RWPE1 (cell line): ENCODE data around the gene USP3.

Experiments
- CTCF ChIA-PET: fragments of 350-600 bp; sonication (Branson Sonifier 250); formaldehyde crosslinking; extraction: SDS; loops from one replicate; lab custom pipeline; 2021; lab: Yijun Ruan, JAX
- POLR2A ChIA-PET: fragments of 400-600 bp; formaldehyde crosslinking; extraction: SDS; loops from one replicate; lab custom pipeline; 2020; ENCODE audit warnings: antibody characterized with exemption; ENCODE audit not compliant: low non-redundant PET; lab: Yijun Ruan, JAX
- DNase-seq: peaks from one replicate; pipeline ENCODE4 v3.0.0; 2012; ENCODE audit warnings: low spot score
- H3K27ac ChIP-seq: fragments of 450-650 bp; 2 replicates; pipeline ENCODE4 v1.5.1; 2017
- TF ChIP-seq, protein P1 (sequence below): fragments of 450-650 bp; conservative IDR thresholded peaks from 2 replicates; pipeline ENCODE4 v1.5.1; 2017; ENCODE audit warnings: low read depth, mild to moderate bottlenecking

The USP3 gene

DNA sequence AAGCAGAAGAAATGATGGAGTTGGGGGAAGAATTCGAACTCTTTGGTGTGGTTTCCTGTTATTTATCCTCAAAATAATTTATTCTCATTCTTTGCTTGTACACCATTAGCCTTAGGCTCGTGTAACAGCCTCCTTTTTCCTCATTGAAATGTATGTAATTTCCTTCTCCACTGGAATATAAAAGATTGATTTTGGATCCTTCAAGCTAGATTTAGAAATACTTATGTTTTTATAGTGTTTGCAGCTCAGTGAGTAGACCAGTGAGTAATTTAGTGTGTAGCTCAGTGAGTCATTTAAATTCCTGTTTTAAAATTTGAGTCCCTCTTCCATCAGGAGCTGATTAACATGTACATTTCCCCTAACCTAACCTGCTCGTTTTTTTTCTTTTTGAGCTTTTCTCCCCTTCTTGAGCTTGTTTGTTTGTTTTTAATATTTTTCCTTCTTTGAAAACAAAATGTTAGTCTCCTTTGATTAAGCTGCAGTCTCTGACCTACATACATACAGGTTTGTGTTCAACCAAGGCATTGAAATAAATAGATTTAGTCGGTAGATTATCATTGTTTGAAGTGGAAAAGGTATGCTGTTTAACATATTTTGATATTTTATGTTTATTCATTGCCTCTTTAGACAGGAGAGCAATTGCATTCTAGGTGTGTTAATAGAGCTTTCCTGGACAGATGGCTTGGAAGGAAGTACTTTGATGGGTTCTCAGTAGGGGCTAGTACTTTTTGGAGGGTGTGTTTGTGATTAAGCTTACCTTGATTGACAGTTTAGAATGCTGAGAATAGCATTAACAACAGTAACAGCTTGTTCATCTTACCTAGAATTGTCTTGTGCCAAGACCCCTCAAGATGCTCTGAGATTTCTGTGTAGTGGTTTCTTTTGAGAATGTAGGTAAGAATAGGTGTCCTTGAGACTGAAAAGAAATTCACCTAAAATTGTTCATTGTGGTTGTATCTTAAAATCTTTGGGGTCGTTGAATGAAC lies 5.9 kb downstream of the USP3 start:
- H3K27ac ChIP-seq, result no peak overlapping the region
- ChIA-PET POLR2A (interaction anchor here (0.6 kb wide), 1 partner anchor 547 kb away, joined by 6 read pairs; no protein-coding TSS in a partner anchor), CTCF (interaction anchor here (0.6 to 1.8 kb wide), 4 partner anchors 14 to 49 kb away, joined by 3 to 6 read pairs (median 4); no protein-coding TSS in a partner anchor)
- TF ChIP-seq, protein P1, sequence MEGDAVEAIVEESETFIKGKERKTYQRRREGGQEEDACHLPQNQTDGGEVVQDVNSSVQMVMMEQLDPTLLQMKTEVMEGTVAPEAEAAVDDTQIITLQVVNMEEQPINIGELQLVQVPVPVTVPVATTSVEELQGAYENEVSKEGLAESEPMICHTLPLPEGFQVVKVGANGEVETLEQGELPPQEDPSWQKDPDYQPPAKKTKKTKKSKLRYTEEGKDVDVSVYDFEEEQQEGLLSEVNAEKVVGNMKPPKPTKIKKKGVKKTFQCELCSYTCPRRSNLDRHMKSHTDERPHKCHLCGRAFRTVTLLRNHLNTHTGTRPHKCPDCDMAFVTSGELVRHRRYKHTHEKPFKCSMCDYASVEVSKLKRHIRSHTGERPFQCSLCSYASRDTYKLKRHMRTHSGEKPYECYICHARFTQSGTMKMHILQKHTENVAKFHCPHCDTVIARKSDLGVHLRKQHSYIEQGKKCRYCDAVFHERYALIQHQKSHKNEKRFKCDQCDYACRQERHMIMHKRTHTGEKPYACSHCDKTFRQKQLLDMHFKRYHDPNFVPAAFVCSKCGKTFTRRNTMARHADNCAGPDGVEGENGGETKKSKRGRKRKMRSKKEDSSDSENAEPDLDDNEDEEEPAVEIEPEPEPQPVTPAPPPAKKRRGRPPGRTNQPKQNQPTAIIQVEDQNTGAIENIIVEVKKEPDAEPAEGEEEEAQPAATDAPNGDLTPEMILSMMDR, result no peak
- DNase-seq, result no peak

- H3K27ac ChIP-seq, result no peak overlapping the region
- DNase-seq, result no peak
- ChIA-PET CTCF (no interaction called here), POLR2A (no interaction called here)
- TF ChIP-seq, protein P1, result no peak
These were observed 7.8 kb downstream of the USP3 start for GRCh38 chr15:63512148-63512547.

- CTCF ChIA-PET, result interaction anchor here (0.6 kb wide), 1 partner anchor 44 kb away, joined by 4 read pairs; no protein-coding TSS in a partner anchor
- POLR2A ChIA-PET, result no interaction called here
- no peak for DNase-seq
- TF ChIP-seq, protein P1, result no peak
- H3K27ac ChIP-seq, result peak overlapping the region; percentile 35
These were observed 8.9 kb downstream of the USP3 start for GRCh38 chr15:63513271-63513670.

DNA sequence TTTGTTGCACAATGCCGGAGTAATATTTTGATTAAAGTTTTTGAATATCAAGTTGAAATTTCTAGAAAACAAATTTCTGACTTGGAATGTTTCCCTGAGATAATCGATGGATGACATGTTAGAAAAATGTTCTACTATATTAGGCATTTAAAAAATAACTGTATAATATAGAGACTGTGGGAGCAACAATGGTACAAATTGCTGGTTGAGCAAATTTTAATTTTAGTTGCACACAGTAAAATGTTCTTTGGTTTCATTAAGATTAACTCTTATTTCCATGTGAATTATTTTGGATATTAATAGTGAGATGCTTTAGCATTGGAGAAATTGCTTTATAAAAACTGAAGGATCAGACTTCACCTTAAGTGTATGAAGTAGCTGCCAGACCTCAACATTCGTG lies 9.3 kb downstream of the USP3 start:
- H3K27ac ChIP-seq, result no peak overlapping the region
- no peak for DNase-seq
- CTCF ChIA-PET, result interaction anchor here (0.6 kb wide), 1 partner anchor 45 kb away, joined by 4 read pairs; no protein-coding TSS in a partner anchor
- POLR2A ChIA-PET, result no interaction called here
- TF ChIP-seq, protein P1, result no peak

GRCh38 chr15:63514531-63514943 lies 10.1 kb downstream of the USP3 start:
- TF ChIP-seq, protein P1, result no peak
- peak; percentile 68 for DNase-seq
- ChIA-PET POLR2A (interaction anchor here (0.6 kb wide), 1 partner anchor 111 kb away, joined by 3 read pairs; no protein-coding TSS in a partner anchor), CTCF (interaction anchor here (0.7 kb wide), 1 partner anchor 17 kb away, joined by 6 read pairs; no protein-coding TSS in a partner anchor)
- no peak overlapping the region for H3K27ac ChIP-seq

GRCh38 chr15:63517202-63517601 lies 12.8 kb downstream of the USP3 start:
- DNase-seq, result no peak
- TF ChIP-seq, protein P1, result no peak
- CTCF ChIA-PET, result interaction anchor here (0.5 kb wide), 1 partner anchor 9 kb away, joined by 3 read pairs; no protein-coding TSS in a partner anchor
- POLR2A ChIA-PET, result no interaction called here
- H3K27ac ChIP-seq, result peak overlapping the region; percentile 47; the same call in 1 of the 2 replicates
